NCI-H2171 (cell line): ENCODE results near the gene HAGHL.
"Not testable (repeated sequence)": the region's sequence is repeated elsewhere in the genome, so short reads cannot be mapped to it uniquely, and the experiment has no call there.

Experiments
- DNase-seq: peaks from one replicate; lab custom pipeline; 2025; lab: John Stamatoyannopoulos, UW

The HAGHL gene

GRCh38 chr16:774086-775001 lies 47.4 kb downstream of the HAGHL start:
- DNase-seq, result no peak

- DNase-seq, result no peak
Observed at GRCh38 chr16:775236-775796, 48.4 kb downstream of the HAGHL start.

GRCh38 chr16:776298-776697 lies 49.4 kb downstream of the HAGHL start:
- DNase-seq, result not testable (repeated sequence)

- DNase-seq, result no peak
Observed at GRCh38 chr16:776824-777223, 49.9 kb downstream of the HAGHL start.

GRCh38 chr16:777826-778225 lies 50.9 kb downstream of the HAGHL start:
- DNase-seq, result no peak

- no peak for DNase-seq
Observed at GRCh38 chr16:778447-778846, 51.5 kb downstream of the HAGHL start.

GRCh38 chr16:778909-779527 lies 52.1 kb downstream of the HAGHL start:
- DNase-seq, result no peak
